ENCODE measurements around the gene TBC1D21.

DNA sequence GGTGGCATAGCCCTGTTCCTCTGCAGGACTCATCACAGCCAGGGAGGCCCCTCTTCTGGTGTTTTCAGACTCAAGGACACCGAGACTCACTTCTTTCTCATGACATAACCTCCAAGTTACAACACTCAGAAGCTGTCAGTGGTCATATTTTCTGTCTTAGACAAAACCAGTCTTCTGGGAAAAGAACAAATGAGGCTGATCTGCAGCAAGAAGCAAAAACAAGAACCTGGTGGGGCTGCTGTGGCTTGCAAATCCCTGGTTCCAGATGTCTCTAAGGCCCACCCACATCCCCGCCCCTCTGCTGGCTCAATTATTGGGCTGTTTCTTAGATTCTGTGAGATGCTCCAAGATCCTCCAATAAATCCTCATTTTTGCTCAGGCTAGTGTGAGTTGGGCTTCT, 36.3 kb downstream of the TBC1D21 start:
- TF ChIP-seq, protein P1, sequence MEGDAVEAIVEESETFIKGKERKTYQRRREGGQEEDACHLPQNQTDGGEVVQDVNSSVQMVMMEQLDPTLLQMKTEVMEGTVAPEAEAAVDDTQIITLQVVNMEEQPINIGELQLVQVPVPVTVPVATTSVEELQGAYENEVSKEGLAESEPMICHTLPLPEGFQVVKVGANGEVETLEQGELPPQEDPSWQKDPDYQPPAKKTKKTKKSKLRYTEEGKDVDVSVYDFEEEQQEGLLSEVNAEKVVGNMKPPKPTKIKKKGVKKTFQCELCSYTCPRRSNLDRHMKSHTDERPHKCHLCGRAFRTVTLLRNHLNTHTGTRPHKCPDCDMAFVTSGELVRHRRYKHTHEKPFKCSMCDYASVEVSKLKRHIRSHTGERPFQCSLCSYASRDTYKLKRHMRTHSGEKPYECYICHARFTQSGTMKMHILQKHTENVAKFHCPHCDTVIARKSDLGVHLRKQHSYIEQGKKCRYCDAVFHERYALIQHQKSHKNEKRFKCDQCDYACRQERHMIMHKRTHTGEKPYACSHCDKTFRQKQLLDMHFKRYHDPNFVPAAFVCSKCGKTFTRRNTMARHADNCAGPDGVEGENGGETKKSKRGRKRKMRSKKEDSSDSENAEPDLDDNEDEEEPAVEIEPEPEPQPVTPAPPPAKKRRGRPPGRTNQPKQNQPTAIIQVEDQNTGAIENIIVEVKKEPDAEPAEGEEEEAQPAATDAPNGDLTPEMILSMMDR (IDR thresholded peaks at IDR 0.05; ENCODE audit: low read depth, low read length, poor library complexity, severe bottlenecking) = no peak
- TF ChIP-seq EZH2phosphoT487 (IDR thresholded peaks at IDR 0.05; ENCODE audit: borderline replicate concordance, low read length) = no peak

All from DOHH2 (cell line).